ENCODE results near the gene XIRP1. TPM values are rescaled to one million over a fixed set of nuclear protein-coding genes. Genes with fewer than 3 reads are reported as not detected.
A peak's percentile ranks its signal among the peaks of the same experiment; 100 is the strongest.
"Not testable (repeated sequence)": the region's sequence is repeated elsewhere in the genome, so short reads cannot be mapped to it uniquely, and the experiment has no call there.

XIRP1 gene
- total RNA-seq, 2 donors from 2014 or later: not detected

GRCh38 chr3:39177708-39178332 is 14.6 kb downstream of the XIRP1 start:
- no peaks in the 10 kb centered on the region for H3K9me3 ChIP-seq (ENCODE audit: control insufficient read depth, low read length, poor library complexity, severe bottlenecking)
- peak overlapping the region; percentile 95 for H3K27ac Mint-ChIP-seq
- H3K4me1 Mint-ChIP-seq: peaks cover 33% of the 10 kb centered on the region
- DNase-seq (peak in 2 of 3 donors; percentile 63 to 68), ATAC-seq (peak; percentile 12)
- H3K4me3 Mint-ChIP-seq: peak overlapping the region; percentile 83
- H3K27me3 Mint-ChIP-seq: no peaks in the 10 kb centered on the region
- no peaks in the 10 kb centered on the region for H3K36me3 Mint-ChIP-seq (ENCODE audit: low read depth)

GRCh38 chr3:39176025-39176714 is 16.2 kb downstream of the XIRP1 start:
- H3K4me3 Mint-ChIP-seq: no peak overlapping the region
- no peak for DNase-seq
- no peaks in the 10 kb centered on the region for H3K27me3 Mint-ChIP-seq
- peak overlapping the region; percentile 95 for H3K27ac Mint-ChIP-seq
- no peaks in the 10 kb centered on the region for H3K36me3 Mint-ChIP-seq (ENCODE audit: low read depth)
- no peak for ATAC-seq
- H3K4me1 Mint-ChIP-seq: peaks cover 31% of the 10 kb centered on the region
- no peaks in the 10 kb centered on the region for H3K9me3 ChIP-seq (ENCODE audit: control insufficient read depth, low read length, poor library complexity, severe bottlenecking)

GRCh38 chr3:39173318-39174125 is 18.9 kb downstream of the XIRP1 start:
- H3K4me3 Mint-ChIP-seq: peak overlapping the region; percentile 31
- no peaks in the 10 kb centered on the region for H3K27me3 Mint-ChIP-seq
- H3K9me3 ChIP-seq (ENCODE audit: control insufficient read depth, low read length, poor library complexity, severe bottlenecking): no peaks in the 10 kb centered on the region
- no peak for ATAC-seq
- no peak for DNase-seq
- H3K27ac Mint-ChIP-seq: no peak overlapping the region
- H3K36me3 Mint-ChIP-seq (ENCODE audit: low read depth): no peaks in the 10 kb centered on the region
- peaks cover 8% of the 10 kb centered on the region for H3K4me1 Mint-ChIP-seq

GRCh38 chr3:39171860-39172259 is 20.5 kb downstream of the XIRP1 start:
- DNase-seq: no peak
- no peak overlapping the region for H3K27ac Mint-ChIP-seq
- H3K4me3 Mint-ChIP-seq: no peak overlapping the region
- no peak for ATAC-seq
- no peaks in the 10 kb centered on the region for H3K36me3 Mint-ChIP-seq (ENCODE audit: low read depth)
- no peaks in the 10 kb centered on the region for H3K27me3 Mint-ChIP-seq
- H3K9me3 ChIP-seq (ENCODE audit: control insufficient read depth, low read length, poor library complexity, severe bottlenecking): no peaks in the 10 kb centered on the region
- peaks cover 3% of the 10 kb centered on the region for H3K4me1 Mint-ChIP-seq

GRCh38 chr3:39170877-39171276 is 21.5 kb downstream of the XIRP1 start:
- DNase-seq; H3K4me1 Mint-ChIP-seq; H3K27me3 Mint-ChIP-seq; H3K27ac Mint-ChIP-seq; H3K9me3 ChIP-seq (ENCODE audit: control insufficient read depth, low read length, poor library complexity, severe bottlenecking); ATAC-seq; H3K36me3 Mint-ChIP-seq (ENCODE audit: low read depth); H3K4me3 Mint-ChIP-seq: not testable (repeated sequence)

- Mint-ChIP-seq H3K27me3 (no peaks in the 10 kb centered on the region), H3K4me1 (no peaks in the 10 kb centered on the region), H3K4me3 (no peak overlapping the region), H3K27ac (no peak overlapping the region), H3K36me3 (ENCODE audit: low read depth) (no peaks in the 10 kb centered on the region)
- no peaks in the 10 kb centered on the region for H3K9me3 ChIP-seq (ENCODE audit: control insufficient read depth, low read length, poor library complexity, severe bottlenecking)
- no peak for ATAC-seq
- no peak for DNase-seq
Measured at GRCh38 chr3:39170461-39170860, 21.9 kb downstream of the XIRP1 start.

GRCh38 chr3:39169712-39170111 is 22.7 kb downstream of the XIRP1 start:
- DNase-seq (no peak), ATAC-seq (no peak)
- Mint-ChIP-seq H3K27me3 (no peaks in the 10 kb centered on the region), H3K4me3 (no peak overlapping the region), H3K36me3 (ENCODE audit: low read depth) (no peaks in the 10 kb centered on the region), H3K4me1 (peaks cover 4% of the 10 kb centered on the region), H3K27ac (no peak overlapping the region)
- no peaks in the 10 kb centered on the region for H3K9me3 ChIP-seq (ENCODE audit: control insufficient read depth, low read length, poor library complexity, severe bottlenecking)

- Mint-ChIP-seq H3K27me3 (no peaks in the 10 kb centered on the region), H3K27ac (no peak overlapping the region), H3K36me3 (ENCODE audit: low read depth) (peaks cover 4% of the 10 kb centered on the region), H3K4me1 (peaks cover 4% of the 10 kb centered on the region), H3K4me3 (no peak overlapping the region)
- ATAC-seq: no peak
- no peaks in the 10 kb centered on the region for H3K9me3 ChIP-seq (ENCODE audit: control insufficient read depth, low read length, poor library complexity, severe bottlenecking)
- no peak for DNase-seq
Measured at GRCh38 chr3:39168156-39168780, 24.1 kb downstream of the XIRP1 start.

- Mint-ChIP-seq H3K4me1 (peaks cover 4% of the 10 kb centered on the region), H3K4me3 (no peak overlapping the region), H3K27ac (no peak overlapping the region), H3K36me3 (ENCODE audit: low read depth) (peaks cover 4% of the 10 kb centered on the region), H3K27me3 (no peaks in the 10 kb centered on the region)
- ATAC-seq (no peak), DNase-seq (no peak)
- H3K9me3 ChIP-seq (ENCODE audit: control insufficient read depth, low read length, poor library complexity, severe bottlenecking): no peaks in the 10 kb centered on the region
Measured at GRCh38 chr3:39166932-39167532, 25.4 kb downstream of the XIRP1 start.

- no peak for ATAC-seq
- H3K36me3 Mint-ChIP-seq (ENCODE audit: low read depth): peaks cover 4% of the 10 kb centered on the region
Measured at GRCh38 chr3:39166134-39166710, 26.2 kb downstream of the XIRP1 start.

GRCh38 chr3:39165518-39165917 is 26.9 kb downstream of the XIRP1 start:
- DNase-seq: no peak
- no peak for ATAC-seq
- no peaks in the 10 kb centered on the region for H3K27me3 Mint-ChIP-seq
- H3K27ac Mint-ChIP-seq: no peak overlapping the region
- peaks cover 4% of the 10 kb centered on the region for H3K36me3 Mint-ChIP-seq (ENCODE audit: low read depth)
- H3K4me1 Mint-ChIP-seq: peaks cover 4% of the 10 kb centered on the region
- no peaks in the 10 kb centered on the region for H3K9me3 ChIP-seq (ENCODE audit: control insufficient read depth, low read length, poor library complexity, severe bottlenecking)
- no peak overlapping the region for H3K4me3 Mint-ChIP-seq

More at GRCh38 chr3:39166134-39166710, 26.2 kb downstream of the XIRP1 start:
- H3K27me3 Mint-ChIP-seq: no peaks in the 10 kb centered on the region
- no peaks in the 10 kb centered on the region for H3K9me3 ChIP-seq (ENCODE audit: control insufficient read depth, low read length, poor library complexity, severe bottlenecking)
- H3K4me1 Mint-ChIP-seq: peaks cover 4% of the 10 kb centered on the region
- no peak for DNase-seq
- no peak overlapping the region for H3K27ac Mint-ChIP-seq
- no peak overlapping the region for H3K4me3 Mint-ChIP-seq

GRCh38 chr3:39164414-39164813 is 28.0 kb downstream of the XIRP1 start:
- peaks cover 4% of the 10 kb centered on the region for H3K36me3 Mint-ChIP-seq (ENCODE audit: low read depth)
- H3K27ac Mint-ChIP-seq: no peak overlapping the region
- peaks cover 4% of the 10 kb centered on the region for H3K4me1 Mint-ChIP-seq
- H3K4me3 Mint-ChIP-seq: no peak overlapping the region
- no peaks in the 10 kb centered on the region for H3K9me3 ChIP-seq (ENCODE audit: control insufficient read depth, low read length, poor library complexity, severe bottlenecking)
- no peak for ATAC-seq
- DNase-seq: no peak
- H3K27me3 Mint-ChIP-seq: no peaks in the 10 kb centered on the region
